ENCODE data around the gene COX11. TPM values are rescaled to one million over a fixed set of nuclear protein-coding genes. Genes with fewer than 3 reads are reported as not detected.

COX11 gene
- total and polyA plus RNA-seq, 2 of the 13 experiments (the other 11 are each of a cell fraction or from before 2014, with no cell fraction given): 103 to 203 TPM

- TF ChIP-seq ZNF574 (CRISPR knock-in tag; IDR thresholded peaks at IDR 0.05) (peak; percentile 84), ZBTB8A (CRISPR knock-in tag; IDR thresholded peaks at IDR 0.05; ENCODE audit: borderline replicate concordance, low read depth) (no peak), CREB1 (IDR thresholded peaks at IDR 0.05) (no peak; the same call in 1 of the 2 replicates), CREB1 (CRISPR knock-in tag; IDR thresholded peaks at IDR 0.05) (no peak), ZNF543 (CRISPR knock-in tag; IDR thresholded peaks at IDR 0.05) (peak; percentile 48; the same call in 1 of the 2 replicates), NAIF1 (CRISPR knock-in tag; IDR thresholded peaks at IDR 0.05; ENCODE audit: borderline replicate concordance) (no peak), ZNF629 (CRISPR knock-in tag; conservative IDR thresholded peaks at IDR 0.05) (no peak), ZBTB3 (CRISPR knock-in tag; IDR thresholded peaks at IDR 0.05; ENCODE audit: borderline replicate concordance, low read depth) (no peak), CBX5 (CRISPR knock-in tag; IDR thresholded peaks at IDR 0.05; ENCODE audit: borderline replicate concordance) (no peak), PHF21A (CRISPR knock-in tag; IDR thresholded peaks at IDR 0.05) (peak; percentile 86; the same call in 1 of the 2 replicates), ZNF10 (CRISPR knock-in tag; IDR thresholded peaks at IDR 0.05; ENCODE audit: borderline replicate concordance, low read depth) (no peak), NFIC (IDR thresholded peaks at IDR 0.05; ENCODE audit: low read length) (no peak; the same call in 1 of the 2 replicates), KAT8 (CRISPR knock-in tag; IDR thresholded peaks at IDR 0.05) (peak; percentile 88), RNF219 (CRISPR knock-in tag; IDR thresholded peaks at IDR 0.05) (0 out of 2 replicates have a peak, but pooled peaks have one; percentile 67), FOXP1 (IDR thresholded peaks at IDR 0.05) (no peak), FOXP1 (CRISPR knock-in tag; IDR thresholded peaks at IDR 0.05) (no peak; the same call in 1 of the 2 replicates), LRRFIP1 (CRISPR knock-in tag; conservative IDR thresholded peaks at IDR 0.05) (0 out of 2 replicates have a peak, but pooled peaks have one; percentile 41), NPAS2 (CRISPR knock-in tag; IDR thresholded peaks at IDR 0.05; ENCODE audit: borderline replicate concordance) (no peak), GTF3A (CRISPR knock-in tag; conservative IDR thresholded peaks at IDR 0.05) (no peak), AHR (CRISPR knock-in tag; IDR thresholded peaks at IDR 0.05) (0 out of 2 replicates have a peak, but pooled peaks have one; percentile 35), XRCC5 (optimal IDR thresholded peaks at IDR 0.05; ENCODE audit: low read length) (peak; percentile 30), ZNF644 (CRISPR knock-in tag; IDR thresholded peaks at IDR 0.05; ENCODE audit: low read depth) (0 out of 2 replicates have a peak, but pooled peaks have one; percentile 58), ZNF816 (CRISPR knock-in tag; IDR thresholded peaks at IDR 0.05; ENCODE audit: borderline replicate concordance) (0 out of 2 replicates have a peak, but pooled peaks have one; percentile 55), ARID2 (CRISPR knock-in tag; IDR thresholded peaks at IDR 0.05; ENCODE audit: borderline replicate concordance) (peak; percentile 75; the same call in 1 of the 2 replicates)
These were observed at the start of gene COX11, which contains the start of gene STXBP4 (continued) for GRCh38 chr17:54968262-54968987.
